Skin of body (tissue), 2 donors: ENCODE data around the gene SPI1. TPM values are rescaled to one million over a fixed set of nuclear protein-coding genes. Genes with fewer than 3 reads are reported as not detected.
"Not testable (repeated sequence)": the region's sequence is repeated elsewhere in the genome, so short reads cannot be mapped to it uniquely, and the experiment has no call there.

Experiments
- DNase-seq: peaks from one replicate; lab custom pipeline; 2025; lab: John Stamatoyannopoulos, UW
- total RNA-seq: library from RNA; depleted of rRNA; stranded (reverse); fragments of >200 nt; gene quantifications from one replicate; pipeline ENCODE4 v1.2.3, GENCODE V29; 2014

SPI1 gene
- total RNA-seq, 1 donor from 2014 or later: 7.5 TPM

GRCh38 chr11:47340980-47341775 lies 37.2 kb downstream of the SPI1 start:
- DNase-seq: no peak

GRCh38 chr11:47340010-47340409 lies 38.3 kb downstream of the SPI1 start:
- DNase-seq: no peak

- no peak for DNase-seq
These were observed 39.7 kb downstream of the SPI1 start for GRCh38 chr11:47338396-47339241.

- no peak for DNase-seq
These were observed 41.0 kb downstream of the SPI1 start for GRCh38 chr11:47337229-47337924.

- no peak for DNase-seq
These were observed 41.8 kb downstream of the SPI1 start for GRCh38 chr11:47336595-47336994.

GRCh38 chr11:47335733-47336132 lies 42.6 kb downstream of the SPI1 start:
- DNase-seq: no peak

- DNase-seq: not testable (repeated sequence)
These were observed 43.5 kb downstream of the SPI1 start for GRCh38 chr11:47334699-47335411.

GRCh38 chr11:47333886-47334443 lies 44.4 kb downstream of the SPI1 start:
- no peak for DNase-seq

- no peak for DNase-seq
These were observed 44.9 kb downstream of the SPI1 start for GRCh38 chr11:47333526-47333845.

GRCh38 chr11:47332791-47333525 lies 45.4 kb downstream of the SPI1 start:
- no peak for DNase-seq

- DNase-seq: no peak
These were observed 46.0 kb downstream of the SPI1 start for GRCh38 chr11:47332303-47332711.

GRCh38 chr11:47331454-47332302 lies 46.7 kb downstream of the SPI1 start:
- no peak for DNase-seq

- DNase-seq: no peak
These were observed 48.1 kb downstream of the SPI1 start for GRCh38 chr11:47329987-47330931.

GRCh38 chr11:47329431-47329986 lies 48.8 kb downstream of the SPI1 start:
- DNase-seq: no peak

- DNase-seq: no peak
These were observed 49.6 kb downstream of the SPI1 start for GRCh38 chr11:47328449-47329390.

- no peak for DNase-seq
These were observed 50.4 kb downstream of the SPI1 start for GRCh38 chr11:47327949-47328348.

- DNase-seq: no peak
These were observed 51.3 kb downstream of the SPI1 start for GRCh38 chr11:47327025-47327424.
